ENCODE measurements around the gene KCNK13.
A peak's percentile ranks its signal among the peaks of the same experiment; 100 is the strongest.

KCNK13 gene

GRCh38 chr14:90058876-90059458 is 2.8 kb upstream of the KCNK13 start:
- TF ChIP-seq POLR2AphosphoS5 (IDR thresholded peaks at IDR 0.05; ENCODE audit: low read depth, low read length) (no peak), TAF1 (IDR thresholded peaks at IDR 0.05; ENCODE audit: low read depth, low read length) (no peak), PAX5 (IDR thresholded peaks at IDR 0.05; ENCODE audit: insufficient read depth, low read length, severe bottlenecking) (no peak), POU2F2 (IDR thresholded peaks at IDR 0.05; ENCODE audit: low read depth, low read length) (no peak), SPI1 (IDR thresholded peaks at IDR 0.05; ENCODE audit: low read depth, low read length) (no peak), POLR2A (IDR thresholded peaks at IDR 0.05; ENCODE audit: low read depth, low read length) (no peak)
- FAIRE-seq, result peak; percentile 47
- no peak for DNase-seq (ENCODE audit: insufficient read length, low spot score)

- peak; percentile 65 for FAIRE-seq
- TF ChIP-seq POLR2AphosphoS5 (IDR thresholded peaks at IDR 0.05; ENCODE audit: low read depth, low read length) (no peak), PAX5 (IDR thresholded peaks at IDR 0.05; ENCODE audit: insufficient read depth, low read length, severe bottlenecking) (no peak), SPI1 (IDR thresholded peaks at IDR 0.05; ENCODE audit: low read depth, low read length) (no peak), POU2F2 (IDR thresholded peaks at IDR 0.05; ENCODE audit: low read depth, low read length) (no peak), TAF1 (IDR thresholded peaks at IDR 0.05; ENCODE audit: low read depth, low read length) (no peak), POLR2A (IDR thresholded peaks at IDR 0.05; ENCODE audit: low read depth, low read length) (no peak)
These were observed 1.4 kb upstream of the KCNK13 start for GRCh38 chr14:90060312-90060964.

GRCh38 chr14:90060965-90061684 is 669 bp upstream of the KCNK13 start:
- DNase-seq (ENCODE audit: insufficient read length, low spot score), result no peak
- TF ChIP-seq POLR2A (IDR thresholded peaks at IDR 0.05; ENCODE audit: low read depth, low read length), result no peak
- TF ChIP-seq POU2F2 (IDR thresholded peaks at IDR 0.05; ENCODE audit: low read depth, low read length), result no peak
- TF ChIP-seq TAF1 (IDR thresholded peaks at IDR 0.05; ENCODE audit: low read depth, low read length), result no peak
- TF ChIP-seq SPI1 (IDR thresholded peaks at IDR 0.05; ENCODE audit: low read depth, low read length), result no peak
- TF ChIP-seq POLR2AphosphoS5 (IDR thresholded peaks at IDR 0.05; ENCODE audit: low read depth, low read length), result no peak
- TF ChIP-seq PAX5 (IDR thresholded peaks at IDR 0.05; ENCODE audit: insufficient read depth, low read length, severe bottlenecking), result no peak
- FAIRE-seq, result no peak

More at GRCh38 chr14:90060312-90060964, 1.4 kb upstream of the KCNK13 start:
- peak; percentile 67 for DNase-seq (ENCODE audit: insufficient read length, low spot score)

GRCh38 chr14:90062127-90062794 is 467 bp downstream of the KCNK13 start:
- no peak for DNase-seq (ENCODE audit: insufficient read length, low spot score)
- TF ChIP-seq POLR2AphosphoS5 (IDR thresholded peaks at IDR 0.05; ENCODE audit: low read depth, low read length), result no peak
- no peak for TF ChIP-seq SPI1 (IDR thresholded peaks at IDR 0.05; ENCODE audit: low read depth, low read length)
- no peak for TF ChIP-seq POLR2A (IDR thresholded peaks at IDR 0.05; ENCODE audit: low read depth, low read length)
- TF ChIP-seq TAF1 (IDR thresholded peaks at IDR 0.05; ENCODE audit: low read depth, low read length), result no peak
- no peak for TF ChIP-seq POU2F2 (IDR thresholded peaks at IDR 0.05; ENCODE audit: low read depth, low read length)
- no peak for TF ChIP-seq PAX5 (IDR thresholded peaks at IDR 0.05; ENCODE audit: insufficient read depth, low read length, severe bottlenecking)
- FAIRE-seq, result peak; percentile 61

GRCh38 chr14:90062822-90063539 is 1.2 kb downstream of the KCNK13 start:
- TF ChIP-seq SPI1 (IDR thresholded peaks at IDR 0.05; ENCODE audit: low read depth, low read length) (peak; percentile 48), PAX5 (IDR thresholded peaks at IDR 0.05; ENCODE audit: insufficient read depth, low read length, severe bottlenecking) (no peak), POU2F2 (IDR thresholded peaks at IDR 0.05; ENCODE audit: low read depth, low read length) (no peak)
- FAIRE-seq (no peak), DNase-seq (ENCODE audit: insufficient read length, low spot score) (no peak)

GRCh38 chr14:90072350-90072749 is 10.6 kb downstream of the KCNK13 start:
- TF ChIP-seq POLR2A (IDR thresholded peaks at IDR 0.05; ENCODE audit: low read depth, low read length) (no peak), TAF1 (IDR thresholded peaks at IDR 0.05; ENCODE audit: low read depth, low read length) (no peak), PAX5 (IDR thresholded peaks at IDR 0.05; ENCODE audit: insufficient read depth, low read length, severe bottlenecking) (no peak), SPI1 (IDR thresholded peaks at IDR 0.05; ENCODE audit: low read depth, low read length) (no peak), POLR2AphosphoS5 (IDR thresholded peaks at IDR 0.05; ENCODE audit: low read depth, low read length) (no peak), POU2F2 (IDR thresholded peaks at IDR 0.05; ENCODE audit: low read depth, low read length) (no peak)
- DNase-seq (ENCODE audit: insufficient read length, low spot score) (no peak), FAIRE-seq (no peak)

- TF ChIP-seq TAF1 (IDR thresholded peaks at IDR 0.05; ENCODE audit: low read depth, low read length) (no peak), POLR2AphosphoS5 (IDR thresholded peaks at IDR 0.05; ENCODE audit: low read depth, low read length) (no peak), PAX5 (IDR thresholded peaks at IDR 0.05; ENCODE audit: insufficient read depth, low read length, severe bottlenecking) (no peak), POU2F2 (IDR thresholded peaks at IDR 0.05; ENCODE audit: low read depth, low read length) (no peak), SPI1 (IDR thresholded peaks at IDR 0.05; ENCODE audit: low read depth, low read length) (no peak), POLR2A (IDR thresholded peaks at IDR 0.05; ENCODE audit: low read depth, low read length) (no peak)
- no peak for DNase-seq (ENCODE audit: insufficient read length, low spot score)
- no peak for FAIRE-seq
These were observed 17.8 kb downstream of the KCNK13 start for GRCh38 chr14:90079576-90079975.

GRCh38 chr14:90087433-90087832 is 25.6 kb downstream of the KCNK13 start:
- TF ChIP-seq PAX5 (IDR thresholded peaks at IDR 0.05; ENCODE audit: insufficient read depth, low read length, severe bottlenecking) (no peak), TAF1 (IDR thresholded peaks at IDR 0.05; ENCODE audit: low read depth, low read length) (no peak), POLR2A (IDR thresholded peaks at IDR 0.05; ENCODE audit: low read depth, low read length) (no peak), SPI1 (IDR thresholded peaks at IDR 0.05; ENCODE audit: low read depth, low read length) (peak; percentile 49)
- FAIRE-seq (no peak), DNase-seq (ENCODE audit: insufficient read length, low spot score) (no peak)
